NT2/D1 (cell line): ENCODE measurements around the gene PALLD.

ENCODE experiments used
- SUZ12 ChIP-seq: IDR thresholded peaks from 2 replicates; pipeline ENCODE4 v1.6.1; 2011; ENCODE audit not compliant: insufficient read length, insufficient read depth; ENCODE audit errors: extremely low read depth
- YY1 ChIP-seq: IDR thresholded peaks from 2 replicates; pipeline ENCODE4 v1.6.1; 2011; ENCODE audit not compliant: insufficient read length, insufficient read depth
- ZNF274 ChIP-seq: IDR thresholded peaks from 2 replicates; pipeline ENCODE4 v1.6.1; 2011; ENCODE audit warnings: mild to moderate bottlenecking, low read depth, low read length

- TF ChIP-seq YY1, result no peak
- no peak for TF ChIP-seq ZNF274
- no peak for TF ChIP-seq SUZ12
Observed at GRCh38 chr4:168622600-168622999, 125.7 kb downstream of the PALLD start.
